Activated effector memory CD4-positive, alpha-beta T cell treated with Interleukin-2 at 50 U/mL for 16 hours (primary cell): ENCODE data around the gene C1orf87.

ENCODE experiments used
- DNase-seq: peaks from one replicate; pipeline ENCODE4 v3.0.0-alpha.2; 2020

Gene C1orf87, protein sequence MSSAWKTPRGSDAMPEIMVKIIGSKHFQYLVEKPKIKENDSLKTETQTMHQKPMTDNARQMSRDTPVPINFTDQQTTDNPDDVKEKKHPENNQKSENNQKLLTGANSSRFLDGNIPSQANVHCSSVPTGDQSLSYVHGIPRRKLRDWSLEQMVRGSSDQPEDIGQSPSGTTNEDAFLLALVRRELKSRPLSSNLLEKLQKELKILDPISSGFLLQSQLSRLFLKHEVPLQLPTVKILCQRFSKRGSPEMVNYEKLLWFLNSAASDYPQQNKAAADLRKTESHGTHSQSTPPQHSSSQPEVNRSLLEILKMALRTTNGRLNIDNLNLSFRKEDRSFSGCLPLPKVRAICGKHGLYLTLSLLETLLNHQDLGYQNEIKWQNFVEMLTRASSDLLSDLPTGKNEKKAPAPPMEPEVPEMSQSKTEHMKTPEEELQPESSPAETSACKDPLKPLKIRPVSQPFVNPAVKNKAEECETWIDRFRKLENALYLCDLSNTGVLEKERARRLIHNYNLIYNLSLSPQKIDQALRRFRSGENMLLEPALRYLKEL

GRCh38 chr1:60073605-60074278 lies at the start of gene C1orf87:
Gene C1orf87 (minus strand): TSS chr1:60073770. CDS start chr1:60072643, 1,127 bp downstream.
- no peak for DNase-seq

DNA sequence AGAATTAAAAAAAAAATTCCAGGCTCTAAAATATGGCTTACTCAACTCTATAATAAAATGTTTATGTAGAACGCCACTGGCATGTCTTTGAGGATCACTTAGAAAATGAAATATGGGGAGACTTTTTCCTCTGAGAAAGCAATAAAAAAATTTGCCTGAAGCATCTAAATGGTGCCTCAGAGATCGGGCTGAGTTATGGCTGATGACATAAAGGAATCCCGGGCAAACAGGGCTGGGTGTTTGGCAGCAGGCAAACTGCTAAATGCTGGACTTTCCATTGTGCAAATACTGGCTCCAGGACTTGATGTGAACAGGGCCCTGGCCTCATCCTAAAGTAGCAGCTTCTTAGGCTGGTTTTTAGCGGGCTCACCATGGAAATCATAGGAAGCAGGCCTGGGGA lies 44.5 kb upstream of the C1orf87 start:
- DNase-seq = no peak

GRCh38 chr1:60114745-60115318 lies 41.3 kb upstream of the C1orf87 start:
- no peak for DNase-seq

- DNase-seq = no peak
These were observed 40.0 kb upstream of the C1orf87 start for GRCh38 chr1:60113596-60113995.

- DNase-seq = no peak
These were observed 39.5 kb upstream of the C1orf87 start for GRCh38 chr1:60113028-60113427.

DNA sequence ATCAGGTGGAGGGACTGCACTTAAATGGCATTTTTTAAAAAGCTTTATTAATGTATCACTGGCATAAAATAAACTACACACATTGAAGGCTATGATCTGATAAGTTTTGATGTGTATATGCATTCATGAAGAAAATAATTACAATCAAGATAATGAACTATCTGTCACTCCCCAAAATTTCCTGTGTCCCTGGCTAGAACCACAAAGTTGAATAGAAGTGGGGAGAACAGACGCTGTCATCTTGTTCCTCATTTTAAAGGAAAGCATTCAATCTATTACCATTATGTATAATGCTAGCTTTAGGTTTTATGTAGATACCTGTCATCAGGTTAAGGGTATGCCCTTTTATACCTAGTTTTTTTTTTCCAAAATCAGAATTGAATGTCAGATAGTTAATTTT lies 38.1 kb upstream of the C1orf87 start:
- no peak for DNase-seq

- no peak for DNase-seq
These were observed 37.5 kb upstream of the C1orf87 start for GRCh38 chr1:60111118-60111517.

DNA sequence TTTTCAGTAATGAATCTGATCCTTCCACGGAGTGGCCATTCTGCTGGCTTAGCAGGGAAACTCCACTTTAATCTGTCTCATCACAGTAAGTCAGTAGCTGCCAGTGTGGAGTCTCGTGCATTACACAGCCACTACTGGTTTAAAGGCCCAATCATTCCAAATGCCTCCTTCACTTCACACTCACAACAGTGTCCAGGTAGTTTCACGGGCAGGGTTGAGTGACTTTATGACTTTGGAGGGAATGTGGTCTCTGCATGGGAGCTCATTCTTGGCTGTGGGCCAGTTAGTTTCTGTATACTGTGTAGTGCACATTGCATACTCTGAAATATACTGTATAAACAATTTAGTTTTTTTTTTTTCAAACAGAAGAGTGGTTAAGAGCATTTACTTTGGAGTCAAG lies 34.6 kb upstream of the C1orf87 start:
- no peak for DNase-seq

DNA sequence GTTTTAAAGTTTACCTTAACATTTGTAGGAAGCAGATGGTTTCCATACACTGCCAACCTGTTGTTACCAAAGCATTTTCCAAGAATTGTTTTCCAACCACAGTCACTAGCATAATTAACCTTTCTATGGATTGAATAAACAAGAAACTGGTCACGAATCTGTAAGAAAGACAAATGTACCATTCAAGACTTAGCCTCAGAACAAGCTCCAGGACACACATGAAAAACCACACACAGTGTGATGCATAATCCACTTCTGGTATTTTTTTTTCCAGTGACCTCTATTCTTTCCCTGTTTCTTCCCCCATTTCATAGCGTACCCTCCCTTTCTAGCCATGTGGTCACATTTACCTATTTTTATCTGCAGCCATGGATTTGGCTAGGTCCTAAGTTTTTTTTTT lies 29.6 kb upstream of the C1orf87 start:
- no peak for DNase-seq

DNA sequence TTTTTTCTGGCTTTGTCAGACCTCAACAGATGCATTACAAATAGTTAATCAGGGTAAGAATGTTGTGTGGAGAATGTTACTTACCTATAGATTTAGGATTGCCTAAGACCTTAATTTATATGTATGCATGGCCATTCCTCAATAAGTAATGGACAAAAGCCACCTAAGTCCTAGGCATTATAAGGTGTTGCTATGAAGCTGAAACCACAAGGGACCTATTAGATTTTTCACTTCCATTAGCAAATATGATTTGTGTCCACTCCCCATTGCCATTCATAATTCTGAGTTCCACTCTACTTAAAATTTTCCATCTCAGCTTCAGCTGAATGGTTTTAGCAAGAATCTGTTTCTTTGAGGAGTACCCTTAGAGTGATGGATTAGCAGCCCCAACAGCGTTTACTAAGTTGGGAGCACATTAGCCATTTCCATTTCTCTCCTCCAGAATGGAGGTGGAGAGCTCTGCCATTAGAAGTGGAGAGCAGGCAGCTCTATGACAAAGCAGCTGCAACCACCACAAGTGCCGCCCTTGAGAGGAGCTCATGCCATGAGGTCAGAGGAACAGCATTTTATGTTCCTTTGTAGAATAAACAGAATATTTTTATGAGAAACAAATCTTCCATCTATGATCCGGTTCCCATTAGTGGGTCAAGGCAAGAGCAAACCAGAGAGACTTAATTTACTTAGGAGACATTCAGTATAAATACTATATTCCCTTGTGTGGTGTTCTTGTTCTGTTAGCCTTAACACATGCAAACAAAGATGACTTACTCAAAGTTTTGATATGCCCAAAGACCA lies 28.9 kb upstream of the C1orf87 start:
- DNase-seq = no peak

DNA sequence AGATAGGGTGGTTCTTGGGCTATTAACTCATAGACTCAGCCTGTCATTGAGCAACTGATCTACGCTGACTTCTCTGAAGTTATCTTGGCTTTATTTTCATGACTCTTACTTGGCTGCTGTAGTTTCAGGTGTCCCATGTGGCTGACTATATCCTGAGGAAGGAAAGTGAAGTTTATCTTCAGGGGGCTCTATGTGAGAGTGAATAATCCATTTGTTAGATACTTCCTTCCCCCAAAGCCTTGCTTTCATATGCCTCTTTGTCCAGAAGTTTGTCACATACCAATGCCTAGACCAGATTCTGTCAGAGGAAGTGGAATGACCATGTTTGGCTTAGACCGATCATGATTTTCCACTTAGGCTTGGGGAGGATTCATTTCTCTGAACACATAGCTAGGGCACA lies 27.9 kb upstream of the C1orf87 start:
- DNase-seq = no peak

DNA sequence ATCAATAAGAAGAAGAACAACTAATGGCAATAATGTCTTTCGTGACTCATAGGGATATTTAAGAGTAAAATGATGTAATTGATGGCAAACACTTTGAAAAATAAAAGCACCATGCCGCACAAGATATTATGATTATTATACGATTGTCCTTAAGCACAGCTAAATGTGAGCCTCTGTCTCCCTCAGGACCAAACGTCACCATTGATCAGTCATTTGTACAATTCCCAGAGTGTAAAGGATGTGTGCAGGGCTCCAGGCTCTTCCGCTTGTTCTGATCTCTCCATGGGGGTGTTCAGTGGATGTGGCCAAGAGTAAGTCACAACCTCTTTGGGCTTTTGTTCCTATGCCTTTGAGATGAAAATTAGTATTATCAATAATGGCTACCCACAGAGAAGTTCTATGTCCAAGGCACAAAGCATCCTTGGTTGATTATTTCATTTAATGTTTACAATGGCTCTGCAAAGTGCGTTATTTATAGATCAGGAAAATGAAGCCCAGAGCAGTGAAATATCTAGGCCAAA lies 17.7 kb upstream of the C1orf87 start:
- no peak for DNase-seq

GRCh38 chr1:60090655-60091054 lies 17.1 kb upstream of the C1orf87 start:
- DNase-seq = no peak

- no peak for DNase-seq
These were observed 15.1 kb upstream of the C1orf87 start for GRCh38 chr1:60088620-60089155.

- DNase-seq = no peak
These were observed 14.1 kb upstream of the C1orf87 start for GRCh38 chr1:60087681-60088080.

DNA sequence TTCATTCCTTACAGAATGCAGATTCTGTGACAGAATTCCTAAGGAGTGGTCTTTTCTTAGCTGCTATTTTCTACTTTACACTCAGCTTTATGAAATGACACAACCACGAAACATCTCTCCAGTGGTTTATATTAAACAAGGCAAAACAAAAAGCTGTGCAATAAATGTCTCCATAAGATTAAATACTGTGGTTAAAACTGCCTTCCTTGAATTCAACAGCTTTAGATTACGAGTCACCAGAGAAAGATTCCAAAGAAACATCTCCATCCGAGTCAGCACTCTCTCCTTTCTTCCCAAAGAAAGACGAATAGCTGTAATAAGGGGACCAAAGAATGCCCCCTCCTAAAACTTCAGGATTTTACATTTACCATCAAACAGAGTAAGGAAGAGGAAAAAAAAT lies 4.6 kb upstream of the C1orf87 start:
- DNase-seq = no peak

DNA sequence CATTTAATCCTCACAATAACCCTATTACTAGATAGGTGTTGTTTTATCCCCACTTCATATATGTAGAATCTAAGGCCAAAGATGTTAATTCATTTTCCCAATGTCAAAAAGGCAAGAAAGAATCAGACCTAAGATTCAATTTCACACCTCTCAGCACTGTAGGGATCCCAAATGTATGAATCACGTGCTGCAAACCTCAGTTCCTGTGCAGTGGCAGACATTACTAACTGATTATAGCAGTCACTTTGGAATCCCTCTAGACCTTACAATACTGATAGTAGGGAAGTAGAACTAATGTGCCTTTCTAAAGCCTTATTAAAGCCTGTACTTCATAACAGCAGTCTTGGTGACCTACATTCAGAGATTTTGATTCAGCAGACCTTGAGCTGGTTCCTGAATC lies 2.3 kb downstream of the C1orf87 start:
- DNase-seq = no peak

DNA sequence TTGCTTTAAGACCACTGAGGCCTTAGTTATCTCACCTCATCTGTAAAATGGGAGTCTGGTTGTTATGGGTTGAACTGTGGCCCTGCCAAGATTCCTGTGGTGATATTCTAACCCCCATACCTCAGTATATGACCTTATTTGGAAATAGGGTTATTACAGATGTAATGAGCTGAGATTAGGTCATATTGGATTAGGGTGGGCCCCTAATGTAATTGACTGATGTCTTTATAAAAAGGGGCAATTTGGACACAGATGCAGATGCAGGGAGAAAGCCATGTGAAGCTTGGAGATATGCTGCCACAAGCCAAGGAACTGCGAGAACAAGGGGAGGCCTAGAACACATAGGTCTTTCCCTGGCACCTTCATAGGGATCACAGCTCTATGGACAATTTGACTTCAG lies 3.9 kb downstream of the C1orf87 start:
- no peak for DNase-seq

DNA sequence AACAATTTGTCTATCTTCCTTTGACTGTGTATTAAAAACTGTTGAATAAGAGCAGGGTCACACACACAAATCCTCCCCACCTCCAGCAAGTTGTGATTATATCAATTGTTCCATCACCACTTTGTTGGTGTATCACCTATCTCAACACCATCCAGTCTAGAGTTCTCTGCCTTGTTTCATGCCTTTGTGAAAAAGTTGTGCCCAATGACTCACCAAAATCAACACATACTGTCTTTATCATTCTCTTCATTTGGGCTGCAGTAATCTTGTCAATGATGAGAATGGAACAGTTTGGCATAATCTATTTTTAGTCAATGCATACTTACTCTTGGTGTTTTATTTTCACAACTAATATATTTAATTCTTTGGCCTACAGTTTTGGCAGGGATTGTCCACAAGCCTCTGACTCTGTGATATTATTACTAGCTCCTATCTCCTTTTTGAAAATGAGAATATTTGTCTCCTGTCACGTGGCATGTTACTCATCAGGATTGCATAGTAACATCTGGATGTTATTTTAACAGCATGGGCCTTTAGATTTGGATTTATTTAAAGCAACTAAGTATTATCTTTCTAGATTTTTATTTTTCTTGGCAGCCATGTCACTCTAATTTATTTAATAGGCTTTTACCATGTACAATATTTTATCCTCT lies 5.1 kb downstream of the C1orf87 start:
- DNase-seq = no peak

- DNase-seq = no peak
These were observed 7.6 kb downstream of the C1orf87 start for GRCh38 chr1:60066001-60066400.

GRCh38 chr1:60065199-60065598 lies 8.4 kb downstream of the C1orf87 start:
- DNase-seq = no peak

- DNase-seq = no peak
These were observed 10.0 kb downstream of the C1orf87 start for GRCh38 chr1:60063561-60063960.
